Measurements from ENCODE around the gene CCDC13.

Gene CCDC13

DNA sequence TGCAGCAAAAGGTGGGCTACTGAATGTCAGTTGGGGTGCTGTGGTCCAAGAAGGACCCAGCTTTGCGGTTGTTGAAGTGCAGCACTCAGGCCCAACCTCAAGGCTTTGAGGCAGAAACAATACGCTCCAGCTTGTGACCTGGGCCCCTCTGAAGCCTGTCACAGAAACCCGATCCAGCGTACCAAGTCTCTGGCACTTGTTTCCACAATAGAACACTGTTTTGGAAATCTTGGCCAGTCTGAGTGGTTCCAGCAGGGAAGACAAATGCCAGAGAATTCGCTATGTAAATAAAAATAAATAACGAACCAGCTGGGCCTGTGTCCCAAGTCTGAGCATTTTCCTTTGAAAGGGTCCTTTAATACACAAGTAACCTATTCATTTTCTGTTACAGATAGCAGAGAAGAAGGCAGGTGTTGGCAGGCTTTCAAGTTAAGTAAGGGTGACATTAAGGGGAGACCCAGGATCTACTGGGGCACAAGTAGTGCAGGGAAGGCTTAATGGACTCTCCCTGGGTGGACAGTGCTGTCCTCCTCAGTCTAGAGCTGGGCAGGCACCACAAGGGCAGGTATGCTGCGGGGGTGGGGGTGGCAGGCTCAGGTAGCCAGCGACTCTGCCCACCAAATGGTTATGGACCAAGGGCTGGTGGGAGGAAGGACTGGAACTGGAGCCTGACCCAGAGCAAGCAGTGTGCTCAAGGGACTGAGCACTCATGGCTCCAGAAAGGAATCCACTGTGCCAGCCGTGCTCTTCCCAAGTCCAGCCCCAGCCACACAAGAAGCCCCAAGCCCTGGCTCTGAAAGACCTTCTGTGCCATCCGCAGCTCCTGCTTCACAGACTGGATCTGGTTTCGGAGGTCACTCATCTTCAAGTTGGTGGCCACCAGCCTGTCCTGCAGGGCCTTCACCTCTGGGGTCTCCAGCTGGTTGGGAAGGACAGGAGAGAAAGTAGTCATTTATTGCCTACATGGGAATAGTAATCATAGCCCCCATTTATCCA, 26.3 kb downstream of the CCDC13 start:
- H3K27me3 ChIP-seq, result no peaks in the 10 kb centered on the region
- H3K36me3 ChIP-seq, result no peaks in the 10 kb centered on the region
- TF ChIP-seq, protein P1, sequence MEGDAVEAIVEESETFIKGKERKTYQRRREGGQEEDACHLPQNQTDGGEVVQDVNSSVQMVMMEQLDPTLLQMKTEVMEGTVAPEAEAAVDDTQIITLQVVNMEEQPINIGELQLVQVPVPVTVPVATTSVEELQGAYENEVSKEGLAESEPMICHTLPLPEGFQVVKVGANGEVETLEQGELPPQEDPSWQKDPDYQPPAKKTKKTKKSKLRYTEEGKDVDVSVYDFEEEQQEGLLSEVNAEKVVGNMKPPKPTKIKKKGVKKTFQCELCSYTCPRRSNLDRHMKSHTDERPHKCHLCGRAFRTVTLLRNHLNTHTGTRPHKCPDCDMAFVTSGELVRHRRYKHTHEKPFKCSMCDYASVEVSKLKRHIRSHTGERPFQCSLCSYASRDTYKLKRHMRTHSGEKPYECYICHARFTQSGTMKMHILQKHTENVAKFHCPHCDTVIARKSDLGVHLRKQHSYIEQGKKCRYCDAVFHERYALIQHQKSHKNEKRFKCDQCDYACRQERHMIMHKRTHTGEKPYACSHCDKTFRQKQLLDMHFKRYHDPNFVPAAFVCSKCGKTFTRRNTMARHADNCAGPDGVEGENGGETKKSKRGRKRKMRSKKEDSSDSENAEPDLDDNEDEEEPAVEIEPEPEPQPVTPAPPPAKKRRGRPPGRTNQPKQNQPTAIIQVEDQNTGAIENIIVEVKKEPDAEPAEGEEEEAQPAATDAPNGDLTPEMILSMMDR (IDR thresholded peaks at IDR 0.05; ENCODE audit: low read depth, low read length), result no peak
- H3K4me1 ChIP-seq, result no peaks in the 10 kb centered on the region
- no peaks in the 10 kb centered on the region for H3K9me3 ChIP-seq
- DNase-seq, result no peak
- no peak overlapping the region for H3K4me3 ChIP-seq (ENCODE audit: low read depth, low read length)

DNA sequence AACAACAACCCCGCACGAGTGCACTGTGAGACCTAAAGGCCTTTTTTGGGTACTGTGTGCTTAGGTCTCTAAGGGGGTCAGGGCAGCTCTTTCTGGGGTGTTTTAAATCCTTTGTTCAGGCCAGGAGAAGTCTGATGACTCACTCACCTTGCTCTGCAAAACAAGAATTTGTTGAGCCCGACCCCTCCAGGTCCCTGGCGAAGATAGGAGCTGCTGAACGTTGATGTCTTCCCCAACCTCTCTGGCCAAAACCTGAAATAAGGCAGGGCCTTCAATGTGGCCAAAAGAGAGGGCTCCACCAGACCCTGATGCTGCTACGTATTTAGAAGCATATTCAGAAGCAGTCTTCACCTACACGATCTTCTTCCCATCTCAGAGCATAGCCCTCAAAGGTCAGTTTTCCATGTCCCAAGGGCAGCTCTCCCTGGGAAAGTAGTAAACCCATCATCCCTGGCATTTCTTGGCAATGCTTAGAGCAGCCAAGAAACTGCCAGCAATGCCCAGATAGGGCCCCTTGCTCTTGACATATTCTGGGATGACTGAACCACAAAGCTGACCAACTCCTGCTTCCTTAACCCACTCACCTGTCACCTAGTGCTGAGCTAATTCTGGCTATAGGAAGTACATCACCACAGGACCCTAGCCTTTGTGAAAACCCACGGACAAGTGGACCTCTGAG, 27.1 kb downstream of the CCDC13 start:
- no peaks in the 10 kb centered on the region for H3K27me3 ChIP-seq
- H3K36me3 ChIP-seq, result no peaks in the 10 kb centered on the region
- TF ChIP-seq, protein P1 (IDR thresholded peaks at IDR 0.05; ENCODE audit: low read depth, low read length), result no peak
- DNase-seq, result no peak
- H3K9me3 ChIP-seq, result no peaks in the 10 kb centered on the region
- H3K4me1 ChIP-seq, result no peaks in the 10 kb centered on the region
- no peak overlapping the region for H3K4me3 ChIP-seq (ENCODE audit: low read depth, low read length)

DNA sequence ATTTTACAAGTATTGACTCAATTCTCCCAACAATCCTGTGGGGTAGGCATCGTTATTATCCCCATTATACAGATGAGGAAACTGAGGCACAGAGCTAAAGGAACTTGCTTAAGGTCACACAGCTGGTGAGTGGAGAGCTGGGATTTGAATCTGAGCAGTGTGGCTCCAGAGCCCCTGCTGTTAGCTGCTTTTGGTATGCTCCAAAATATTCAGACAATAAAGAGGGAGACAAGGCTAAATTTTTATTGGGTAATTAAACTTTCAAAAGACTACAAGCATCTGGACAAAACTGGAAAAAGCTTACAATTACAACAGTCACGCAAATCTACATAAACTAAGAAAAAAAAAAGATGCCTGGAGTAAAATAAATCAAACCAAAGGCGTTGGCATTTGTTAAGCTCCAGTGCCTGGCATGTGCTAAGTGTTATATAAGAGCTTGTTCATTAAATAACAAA, 27.7 kb downstream of the CCDC13 start:
- no peak overlapping the region for H3K4me3 ChIP-seq (ENCODE audit: low read depth, low read length)
- H3K9me3 ChIP-seq, result no peaks in the 10 kb centered on the region
- TF ChIP-seq, protein P1 (IDR thresholded peaks at IDR 0.05; ENCODE audit: low read depth, low read length), result no peak
- H3K36me3 ChIP-seq, result no peaks in the 10 kb centered on the region
- H3K27me3 ChIP-seq, result no peaks in the 10 kb centered on the region
- no peak for DNase-seq
- no peaks in the 10 kb centered on the region for H3K4me1 ChIP-seq

DNA sequence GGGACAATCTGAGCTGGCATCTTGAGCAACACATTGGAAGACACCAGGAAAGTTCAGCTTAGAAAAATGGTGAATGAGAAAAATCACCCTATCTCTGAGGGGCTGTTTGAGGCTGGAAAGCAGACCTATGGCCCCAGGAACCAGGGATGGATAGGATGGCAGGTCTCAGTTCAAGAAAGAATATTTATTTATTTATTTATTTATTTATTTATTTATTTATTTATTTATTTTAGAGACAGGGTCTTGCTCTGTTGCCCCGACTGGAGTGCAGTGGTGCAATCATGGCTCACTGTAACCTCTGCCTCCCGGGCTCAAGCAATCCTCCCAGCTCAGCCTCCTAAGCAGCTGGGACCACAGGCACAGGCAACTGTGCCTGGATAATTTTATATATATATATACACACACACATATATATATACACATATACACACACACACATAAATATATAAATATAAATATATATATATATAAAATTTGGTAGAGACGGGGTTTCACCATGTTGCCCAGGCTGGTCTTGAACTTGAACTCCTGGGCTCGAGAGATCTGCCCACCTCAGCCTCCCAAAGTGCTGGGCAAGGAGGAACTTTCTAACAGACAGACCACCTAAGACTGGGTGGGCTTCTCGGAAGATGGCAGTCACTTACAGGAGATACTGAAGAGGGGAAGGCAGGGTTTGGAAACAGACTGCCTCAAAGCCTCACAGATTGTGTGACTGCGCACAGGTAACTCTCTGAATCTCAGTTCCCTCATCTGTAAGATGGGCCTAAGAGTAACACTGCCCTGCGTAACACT, 29.7 kb downstream of the CCDC13 start:
- DNase-seq, result no peak
- Histone ChIP-seq H3K36me3 (no peaks in the 10 kb centered on the region), H3K4me1 (no peaks in the 10 kb centered on the region), H3K4me3 (ENCODE audit: low read depth, low read length) (no peak overlapping the region), H3K9me3 (no peaks in the 10 kb centered on the region), H3K27me3 (no peaks in the 10 kb centered on the region)
- TF ChIP-seq, protein P1 (IDR thresholded peaks at IDR 0.05; ENCODE audit: low read depth, low read length), result no peak

DNA sequence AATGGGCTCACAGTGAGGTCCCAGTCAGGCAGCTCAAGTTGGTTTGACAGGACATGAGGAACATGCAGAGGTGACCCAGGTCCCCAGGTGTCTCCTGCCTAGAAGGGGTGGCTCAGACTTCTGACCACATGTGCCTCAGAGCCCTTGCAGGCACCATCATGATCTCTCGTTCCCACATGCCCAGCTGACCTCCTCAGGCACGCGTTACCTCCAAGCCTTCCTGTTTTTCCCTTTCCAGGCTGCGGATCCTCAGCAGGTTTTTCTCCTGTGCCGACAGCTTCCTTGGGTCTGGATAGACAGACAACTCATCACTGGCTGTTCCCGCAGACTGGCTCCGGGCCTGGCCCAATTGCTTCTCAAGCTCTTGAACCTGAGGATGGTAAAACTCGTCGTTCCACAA, 30.4 kb downstream of the CCDC13 start:
- Histone ChIP-seq H3K27me3 (no peaks in the 10 kb centered on the region), H3K36me3 (no peaks in the 10 kb centered on the region), H3K9me3 (no peaks in the 10 kb centered on the region), H3K4me1 (no peaks in the 10 kb centered on the region), H3K4me3 (ENCODE audit: low read depth, low read length) (no peak overlapping the region)
- DNase-seq, result no peak
- TF ChIP-seq, protein P1 (IDR thresholded peaks at IDR 0.05; ENCODE audit: low read depth, low read length), result no peak
